ENCODE measurements around the gene NTRK3.

The NTRK3 gene

GRCh38 chr15:88118741-88119140, 137.8 kb downstream of the NTRK3 start:
- TF ChIP-seq, protein P1, sequence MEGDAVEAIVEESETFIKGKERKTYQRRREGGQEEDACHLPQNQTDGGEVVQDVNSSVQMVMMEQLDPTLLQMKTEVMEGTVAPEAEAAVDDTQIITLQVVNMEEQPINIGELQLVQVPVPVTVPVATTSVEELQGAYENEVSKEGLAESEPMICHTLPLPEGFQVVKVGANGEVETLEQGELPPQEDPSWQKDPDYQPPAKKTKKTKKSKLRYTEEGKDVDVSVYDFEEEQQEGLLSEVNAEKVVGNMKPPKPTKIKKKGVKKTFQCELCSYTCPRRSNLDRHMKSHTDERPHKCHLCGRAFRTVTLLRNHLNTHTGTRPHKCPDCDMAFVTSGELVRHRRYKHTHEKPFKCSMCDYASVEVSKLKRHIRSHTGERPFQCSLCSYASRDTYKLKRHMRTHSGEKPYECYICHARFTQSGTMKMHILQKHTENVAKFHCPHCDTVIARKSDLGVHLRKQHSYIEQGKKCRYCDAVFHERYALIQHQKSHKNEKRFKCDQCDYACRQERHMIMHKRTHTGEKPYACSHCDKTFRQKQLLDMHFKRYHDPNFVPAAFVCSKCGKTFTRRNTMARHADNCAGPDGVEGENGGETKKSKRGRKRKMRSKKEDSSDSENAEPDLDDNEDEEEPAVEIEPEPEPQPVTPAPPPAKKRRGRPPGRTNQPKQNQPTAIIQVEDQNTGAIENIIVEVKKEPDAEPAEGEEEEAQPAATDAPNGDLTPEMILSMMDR (IDR thresholded peaks at IDR 0.05; ENCODE audit: low read depth, low read length, missing control alignments), result no peak
- H3K4me3 ChIP-seq (ENCODE audit: low read depth, low read length), result no peak overlapping the region
- no peak for DNase-seq (ENCODE audit: low read depth)
- in situ Hi-C loops (cut with HindIII; ENCODE audit: low sequenced_read_pairs), result no loop called here

DNA sequence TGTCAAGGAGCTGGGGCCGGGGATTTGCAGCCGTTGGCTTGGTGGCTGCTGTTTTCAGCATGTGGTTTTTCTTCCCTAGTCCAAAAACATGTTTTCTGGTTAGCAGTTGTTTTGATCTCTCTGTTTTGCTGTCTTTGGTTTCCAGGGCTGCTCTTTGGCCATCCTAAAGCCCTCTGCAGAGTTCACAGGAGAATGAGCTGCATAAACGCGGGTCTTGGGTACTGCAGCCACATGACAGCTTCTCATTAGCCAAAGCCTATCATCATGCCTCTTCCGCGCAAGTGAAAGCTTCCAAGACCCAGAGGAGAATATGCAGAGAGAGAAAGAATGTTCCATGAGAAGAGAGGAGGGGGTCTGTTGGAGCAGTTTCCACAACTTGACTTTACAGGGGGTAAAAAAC, 138.5 kb downstream of the NTRK3 start:
- DNase-seq (ENCODE audit: low read depth), result no peak
- H3K4me3 ChIP-seq (ENCODE audit: low read depth, low read length), result no peak overlapping the region
- TF ChIP-seq, protein P1 (IDR thresholded peaks at IDR 0.05; ENCODE audit: low read depth, low read length, missing control alignments), result no peak
- in situ Hi-C loops (cut with HindIII; ENCODE audit: low sequenced_read_pairs), result no loop called here

- in situ Hi-C loops (cut with HindIII; ENCODE audit: low sequenced_read_pairs), result no loop called here
- no peak for DNase-seq (ENCODE audit: low read depth)
- H3K4me3 ChIP-seq (ENCODE audit: low read depth, low read length), result no peak overlapping the region
- TF ChIP-seq, protein P1 (IDR thresholded peaks at IDR 0.05; ENCODE audit: low read depth, low read length, missing control alignments), result no peak
Measured at GRCh38 chr15:88115486-88116152, 140.9 kb downstream of the NTRK3 start.

DNA sequence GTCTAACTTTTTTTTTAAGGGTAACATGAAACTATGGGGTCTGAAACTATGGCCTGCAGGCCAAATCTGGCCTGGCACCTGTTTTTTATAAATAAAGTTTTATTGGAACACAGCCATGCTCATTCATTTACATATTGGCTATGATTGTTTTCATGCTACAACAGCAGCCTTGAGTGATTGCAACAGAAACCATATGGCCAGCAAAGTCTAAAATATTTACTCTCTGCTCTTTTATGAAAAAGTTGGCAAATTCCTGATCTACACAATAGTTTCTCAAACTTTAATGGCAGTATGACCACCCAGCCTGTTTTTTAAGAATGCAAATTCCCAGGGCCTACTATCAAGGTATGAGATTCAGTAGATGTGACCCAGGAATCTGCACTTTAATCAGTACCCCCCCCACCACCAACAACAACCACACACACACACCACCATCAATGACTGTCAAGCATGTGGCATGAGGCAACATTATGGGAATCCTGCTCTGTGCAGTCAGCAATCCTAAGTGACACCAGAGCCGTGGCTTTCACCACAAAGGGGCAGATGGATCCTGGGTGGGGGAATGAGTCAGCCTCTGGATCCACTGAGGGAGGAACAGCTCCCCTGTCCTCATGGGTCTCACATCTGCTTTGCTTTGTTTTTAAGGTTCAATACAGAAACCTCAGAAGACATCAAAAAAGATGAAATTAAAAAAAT, 142.8 kb downstream of the NTRK3 start:
- in situ Hi-C loops (cut with HindIII; ENCODE audit: low sequenced_read_pairs), result no loop called here
- H3K4me3 ChIP-seq (ENCODE audit: low read depth, low read length), result no peak overlapping the region
- DNase-seq (ENCODE audit: low read depth), result no peak
- TF ChIP-seq, protein P1 (IDR thresholded peaks at IDR 0.05; ENCODE audit: low read depth, low read length, missing control alignments), result no peak

GRCh38 chr15:88108991-88109390, 147.5 kb downstream of the NTRK3 start:
- in situ Hi-C loops (cut with HindIII; ENCODE audit: low sequenced_read_pairs), result no loop called here
- H3K4me3 ChIP-seq (ENCODE audit: low read depth, low read length), result no peak overlapping the region
- TF ChIP-seq, protein P1 (IDR thresholded peaks at IDR 0.05; ENCODE audit: low read depth, low read length, missing control alignments), result no peak
- DNase-seq (ENCODE audit: low read depth), result no peak

DNA sequence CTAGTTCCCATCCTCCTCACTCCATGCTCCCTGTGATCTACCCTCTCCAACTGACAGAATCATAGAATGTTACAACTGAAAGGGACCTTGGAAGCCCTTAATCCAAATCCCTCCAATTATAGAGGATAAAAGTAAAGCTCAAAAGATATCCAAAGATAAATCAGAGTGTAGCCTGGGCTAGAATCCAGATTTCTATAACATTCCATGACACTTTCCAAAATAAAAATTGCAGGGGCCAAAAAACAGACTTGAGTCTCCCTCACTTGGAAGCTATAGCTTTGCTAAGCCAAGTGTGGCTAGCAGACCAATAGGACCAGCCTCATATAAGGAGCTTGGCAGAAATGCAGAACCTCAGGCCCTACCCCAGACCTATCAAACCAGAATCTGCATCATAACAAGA, 148.1 kb downstream of the NTRK3 start:
- no peak overlapping the region for H3K4me3 ChIP-seq (ENCODE audit: low read depth, low read length)
- TF ChIP-seq, protein P1 (IDR thresholded peaks at IDR 0.05; ENCODE audit: low read depth, low read length, missing control alignments), result no peak
- in situ Hi-C loops (cut with HindIII; ENCODE audit: low sequenced_read_pairs), result no loop called here
- no peak for DNase-seq (ENCODE audit: low read depth)
